ENCODE data around the gene SULT6B1.

SULT6B1 gene

GRCh38 chr2:37156071-37156856 is 32.2 kb downstream of the SULT6B1 start:
- Histone ChIP-seq H4K20me1 (ENCODE audit: insufficient read depth, low read length, poor library complexity, severe bottlenecking) (peaks cover 14% of the 10 kb centered on the region), H3K79me2 (ENCODE audit: insufficient read depth, low read length) (peaks cover 56% of the 10 kb centered on the region), H2AFZ (ENCODE audit: low read length) (peak overlapping the region; percentile 95)

DNA sequence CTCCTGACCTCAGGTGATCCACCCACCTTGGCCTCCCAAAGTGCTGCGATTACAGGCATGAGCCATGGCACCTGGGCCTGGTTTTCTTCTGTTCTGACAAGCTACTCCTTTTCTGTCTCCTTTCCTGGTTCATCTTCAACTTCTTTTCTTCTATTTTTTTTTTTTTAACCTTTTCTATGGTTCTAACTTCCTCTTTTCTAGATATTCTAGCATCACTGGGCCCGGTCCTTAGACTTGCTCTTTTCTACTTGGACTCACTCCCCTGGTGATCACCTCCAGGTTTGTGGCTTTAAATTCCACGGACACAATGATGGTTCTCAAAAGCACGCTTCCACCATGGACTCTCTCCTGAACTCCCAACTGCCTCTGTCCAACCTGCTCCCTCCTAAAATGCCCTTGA is 33.7 kb downstream of the SULT6B1 start:
- Histone ChIP-seq H3K9ac (ENCODE audit: low read depth, low read length, poor library complexity, severe bottlenecking) (peak overlapping the region; percentile 96), H3F3A (ENCODE audit: low read depth) (no peaks in the 10 kb centered on the region), H3K9me3 (ENCODE audit: insufficient read depth, low read depth, low read length) (no peaks in the 10 kb centered on the region), H3K4me3 (ENCODE audit: low read length, poor library complexity, severe bottlenecking) (peak overlapping the region; percentile 86), H3K4me2 (ENCODE audit: low read depth, low read length, poor library complexity, severe bottlenecking) (peak overlapping the region; percentile 99), H3K27me3 (ENCODE audit: insufficient read depth, low read length, poor library complexity, severe bottlenecking) (no peaks in the 10 kb centered on the region), H3K9me2 (replicated peaks; ENCODE audit: low read depth, low read length) (no peaks in the 10 kb centered on the region), H4K20me1 (ENCODE audit: insufficient read depth, low read length, poor library complexity, severe bottlenecking) (peaks cover 24% of the 10 kb centered on the region), H3K79me2 (ENCODE audit: insufficient read depth, low read length) (peaks cover 66% of the 10 kb centered on the region), H3K36me3 (ENCODE audit: insufficient read depth, low read length) (0 out of 2 replicates have a peak, but pooled peaks cover 3% of the 10 kb centered on the region), H3K4me1 (ENCODE audit: insufficient read depth, low read length, poor library complexity, severe bottlenecking) (peaks cover 43% of the 10 kb centered on the region), H2AFZ (ENCODE audit: low read length) (no peak overlapping the region)
- TF ChIP-seq EZH2phosphoT487 (IDR thresholded peaks at IDR 0.05; ENCODE audit: borderline replicate concordance): no peak
- no peak for TF ChIP-seq CTCF (conservative IDR thresholded peaks at IDR 0.05; ENCODE audit: low read length)

More at GRCh38 chr2:37156071-37156856, 32.2 kb downstream of the SULT6B1 start:
- Histone ChIP-seq H3K4me2 (ENCODE audit: low read depth, low read length, poor library complexity, severe bottlenecking) (peak overlapping the region; percentile 99), H3K4me3 (ENCODE audit: low read length, poor library complexity, severe bottlenecking) (peak overlapping the region; percentile 86), H3F3A (ENCODE audit: low read depth) (no peaks in the 10 kb centered on the region), H3K4me1 (ENCODE audit: insufficient read depth, low read length, poor library complexity, severe bottlenecking) (peaks cover 30% of the 10 kb centered on the region), H3K9me3 (ENCODE audit: insufficient read depth, low read depth, low read length) (no peaks in the 10 kb centered on the region), H3K27me3 (ENCODE audit: insufficient read depth, low read length, poor library complexity, severe bottlenecking) (no peaks in the 10 kb centered on the region), H3K9me2 (replicated peaks; ENCODE audit: low read depth, low read length) (no peaks in the 10 kb centered on the region), H3K36me3 (ENCODE audit: insufficient read depth, low read length) (0 out of 2 replicates have a peak, but pooled peaks cover 3% of the 10 kb centered on the region), H3K9ac (ENCODE audit: low read depth, low read length, poor library complexity, severe bottlenecking) (peak overlapping the region; percentile 96)
- no peak for TF ChIP-seq EZH2phosphoT487 (IDR thresholded peaks at IDR 0.05; ENCODE audit: borderline replicate concordance)
- TF ChIP-seq CTCF (conservative IDR thresholded peaks at IDR 0.05; ENCODE audit: low read length): no peak

DNA sequence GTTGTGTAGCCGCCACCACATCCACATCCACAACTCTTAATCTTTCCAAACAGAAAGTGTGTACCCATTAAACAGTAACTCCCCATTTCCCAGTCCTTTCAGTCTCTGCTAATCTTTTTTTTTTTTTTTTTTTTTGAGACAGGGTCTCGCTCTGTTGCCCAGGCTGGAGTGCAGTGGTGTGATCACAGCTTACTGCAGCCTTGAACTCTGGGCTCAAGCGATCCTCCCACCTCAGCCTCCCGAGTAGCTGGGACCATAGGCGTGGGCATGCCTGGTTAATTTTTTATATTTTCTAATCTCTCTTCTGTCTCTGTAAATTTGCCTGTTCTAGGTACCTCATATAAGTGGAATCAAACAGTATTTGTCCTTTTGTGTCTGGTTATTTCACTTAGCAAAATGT is 35.2 kb downstream of the SULT6B1 start:
- no peak for TF ChIP-seq EZH2phosphoT487 (IDR thresholded peaks at IDR 0.05; ENCODE audit: borderline replicate concordance)
- TF ChIP-seq CTCF (conservative IDR thresholded peaks at IDR 0.05; ENCODE audit: low read length): no peak
- Histone ChIP-seq H3F3A (ENCODE audit: low read depth) (no peaks in the 10 kb centered on the region), H3K27me3 (ENCODE audit: insufficient read depth, low read length, poor library complexity, severe bottlenecking) (no peaks in the 10 kb centered on the region), H3K9me2 (replicated peaks; ENCODE audit: low read depth, low read length) (no peaks in the 10 kb centered on the region), H3K9me3 (ENCODE audit: insufficient read depth, low read depth, low read length) (no peaks in the 10 kb centered on the region), H3K36me3 (ENCODE audit: insufficient read depth, low read length) (peaks cover 7% of the 10 kb centered on the region; the same call in 1 of the 2 replicates), H3K4me1 (ENCODE audit: insufficient read depth, low read length, poor library complexity, severe bottlenecking) (peaks cover 46% of the 10 kb centered on the region), H3K9ac (ENCODE audit: low read depth, low read length, poor library complexity, severe bottlenecking) (no peak overlapping the region), H3K79me2 (ENCODE audit: insufficient read depth, low read length) (peaks cover 66% of the 10 kb centered on the region), H2AFZ (ENCODE audit: low read length) (no peak overlapping the region), H3K4me2 (ENCODE audit: low read depth, low read length, poor library complexity, severe bottlenecking) (no peak overlapping the region), H3K4me3 (ENCODE audit: low read length, poor library complexity, severe bottlenecking) (no peak overlapping the region), H4K20me1 (ENCODE audit: insufficient read depth, low read length, poor library complexity, severe bottlenecking) (peaks cover 24% of the 10 kb centered on the region)

All from Loucy (cell line).